ENCODE results near the gene RAF1.

Gene RAF1

GRCh38 chr3:12586403-12586802 is 77.5 kb downstream of the RAF1 start:
- no peak overlapping the region for H2AFZ ChIP-seq (ENCODE audit: low read length)
- H3K36me3 ChIP-seq (replicated peaks; ENCODE audit: insufficient read depth, low read length), result peaks cover 22% of the 10 kb centered on the region; the same call in 1 of the 2 replicates
- TF ChIP-seq EZH2phosphoT487 (IDR thresholded peaks at IDR 0.05; ENCODE audit: low read length) (no peak), CTCF (IDR thresholded peaks at IDR 0.05; ENCODE audit: low read length) (no peak), EZH2 (optimal IDR thresholded peaks at IDR 0.05; ENCODE audit: low read depth, low read length) (no peak)
- no peaks in the 10 kb centered on the region for H3K27me3 ChIP-seq (replicated peaks; ENCODE audit: insufficient read depth, low read length)
- H3K4me3 ChIP-seq (ENCODE audit: low read length), result no peak overlapping the region
- no peaks in the 10 kb centered on the region; the same call in 1 of the 2 replicates for H3F3A ChIP-seq (ENCODE audit: insufficient read depth, low read length)
- DNase-seq, result no peak
- no peak overlapping the region for H3K4me2 ChIP-seq (ENCODE audit: low read depth, low read length)
- no peak overlapping the region for H3K27ac ChIP-seq (ENCODE audit: low read length)
- H3K9me3 ChIP-seq (replicated peaks; ENCODE audit: insufficient read depth, low read length), result no peaks in the 10 kb centered on the region
- H3K79me2 ChIP-seq (ENCODE audit: low read length), result peaks cover 45% of the 10 kb centered on the region
- H4K20me1 ChIP-seq (ENCODE audit: insufficient read depth, low read length), result no peaks in the 10 kb centered on the region; the same call in 1 of the 2 replicates
- no peaks in the 10 kb centered on the region for H3K9me2 ChIP-seq (replicated peaks; ENCODE audit: insufficient read depth, low read length)
- no peaks in the 10 kb centered on the region for H3K4me1 ChIP-seq (ENCODE audit: low read length)
- no peak overlapping the region for H3K9ac ChIP-seq (ENCODE audit: low read length)

GRCh38 chr3:12585970-12586369 is 77.9 kb downstream of the RAF1 start:
- no peak overlapping the region for H3K27ac ChIP-seq (ENCODE audit: low read length)
- H3K4me2 ChIP-seq (ENCODE audit: low read depth, low read length), result no peak overlapping the region
- no peaks in the 10 kb centered on the region for H3K4me1 ChIP-seq (ENCODE audit: low read length)
- H3K27me3 ChIP-seq (replicated peaks; ENCODE audit: insufficient read depth, low read length), result no peaks in the 10 kb centered on the region
- H2AFZ ChIP-seq (ENCODE audit: low read length), result no peak overlapping the region
- no peak overlapping the region for H3K9ac ChIP-seq (ENCODE audit: low read length)
- peaks cover 22% of the 10 kb centered on the region; the same call in 1 of the 2 replicates for H3K36me3 ChIP-seq (replicated peaks; ENCODE audit: insufficient read depth, low read length)
- TF ChIP-seq EZH2 (optimal IDR thresholded peaks at IDR 0.05; ENCODE audit: low read depth, low read length) (no peak), EZH2phosphoT487 (IDR thresholded peaks at IDR 0.05; ENCODE audit: low read length) (no peak), CTCF (IDR thresholded peaks at IDR 0.05; ENCODE audit: low read length) (no peak)
- peaks cover 44% of the 10 kb centered on the region for H3K79me2 ChIP-seq (ENCODE audit: low read length)
- no peak overlapping the region for H3K4me3 ChIP-seq (ENCODE audit: low read length)
- DNase-seq, result no peak
- no peaks in the 10 kb centered on the region for H3K9me2 ChIP-seq (replicated peaks; ENCODE audit: insufficient read depth, low read length)
- no peaks in the 10 kb centered on the region; the same call in 1 of the 2 replicates for H4K20me1 ChIP-seq (ENCODE audit: insufficient read depth, low read length)
- no peaks in the 10 kb centered on the region for H3K9me3 ChIP-seq (replicated peaks; ENCODE audit: insufficient read depth, low read length)
- H3F3A ChIP-seq (ENCODE audit: insufficient read depth, low read length), result no peaks in the 10 kb centered on the region; the same call in 1 of the 2 replicates

GRCh38 chr3:12585181-12585580 is 78.7 kb downstream of the RAF1 start:
- Histone ChIP-seq H3K9me2 (replicated peaks; ENCODE audit: insufficient read depth, low read length) (no peaks in the 10 kb centered on the region), H2AFZ (ENCODE audit: low read length) (no peak overlapping the region), H3F3A (ENCODE audit: insufficient read depth, low read length) (no peaks in the 10 kb centered on the region; the same call in 1 of the 2 replicates), H3K4me1 (ENCODE audit: low read length) (no peaks in the 10 kb centered on the region), H3K4me3 (ENCODE audit: low read length) (no peak overlapping the region), H4K20me1 (ENCODE audit: insufficient read depth, low read length) (no peaks in the 10 kb centered on the region; the same call in 1 of the 2 replicates), H3K9me3 (replicated peaks; ENCODE audit: insufficient read depth, low read length) (no peaks in the 10 kb centered on the region), H3K27me3 (replicated peaks; ENCODE audit: insufficient read depth, low read length) (no peaks in the 10 kb centered on the region), H3K27ac (ENCODE audit: low read length) (no peak overlapping the region), H3K79me2 (ENCODE audit: low read length) (peaks cover 40% of the 10 kb centered on the region), H3K9ac (ENCODE audit: low read length) (no peak overlapping the region), H3K36me3 (replicated peaks; ENCODE audit: insufficient read depth, low read length) (peaks cover 22% of the 10 kb centered on the region; the same call in 1 of the 2 replicates), H3K4me2 (ENCODE audit: low read depth, low read length) (no peak overlapping the region)
- no peak for DNase-seq
- TF ChIP-seq EZH2 (optimal IDR thresholded peaks at IDR 0.05; ENCODE audit: low read depth, low read length), result no peak
- no peak for TF ChIP-seq EZH2phosphoT487 (IDR thresholded peaks at IDR 0.05; ENCODE audit: low read length)
- no peak for TF ChIP-seq CTCF (IDR thresholded peaks at IDR 0.05; ENCODE audit: low read length)

Measured in MM.1S (cell line).